GM12875 (cell line): Measurements from ENCODE around the gene PDE6B.

ENCODE experiments used
- H3K4me3 ChIP-seq: one replicate; pipeline ENCODE4 v1.5.1; 2011; ENCODE audit warnings: low read depth, low read length, control low read depth
- CTCF ChIP-seq: IDR thresholded peaks from 2 replicates; pipeline ENCODE4 v1.5.1; 2011; ENCODE audit warnings: low read depth, mild to moderate bottlenecking, control low read depth, inconsistent platforms, low read length, moderate library complexity, borderline replicate concordance; ENCODE audit not compliant: insufficient read depth

PDE6B gene

GRCh38 chr4:657338-657833, 32.0 kb downstream of the PDE6B start:
- no peak for TF ChIP-seq CTCF
- H3K4me3 ChIP-seq = no peak overlapping the region

- no peak overlapping the region for H3K4me3 ChIP-seq
- TF ChIP-seq CTCF = no peak
Measured at GRCh38 chr4:657834-658667, 32.7 kb downstream of the PDE6B start.

GRCh38 chr4:658681-659667, 33.6 kb downstream of the PDE6B start:
- no peak overlapping the region for H3K4me3 ChIP-seq
- no peak for TF ChIP-seq CTCF

GRCh38 chr4:659851-660250, 34.5 kb downstream of the PDE6B start:
- TF ChIP-seq CTCF = no peak
- no peak overlapping the region for H3K4me3 ChIP-seq

GRCh38 chr4:660401-660800, 35.0 kb downstream of the PDE6B start:
- no peak overlapping the region for H3K4me3 ChIP-seq
- no peak for TF ChIP-seq CTCF

GRCh38 chr4:661231-661630, 35.9 kb downstream of the PDE6B start:
- TF ChIP-seq CTCF = no peak
- no peak overlapping the region for H3K4me3 ChIP-seq
